SK-N-MC (cell line): ENCODE results near the gene SHROOM2.

Source experiments
- EZH2 ChIP-seq: fragments of 200-600 bp; sonication (generic); IDR thresholded peaks from one replicate; pipeline ENCODE4 v1.6.1; 2017; ENCODE audit warnings: antibody characterized with exemption
- POLR2AphosphoS5 ChIP-seq: IDR thresholded peaks from 2 replicates; pipeline ENCODE4 v1.6.1; 2012; ENCODE audit warnings: mild to moderate bottlenecking, low read depth, low read length, borderline replicate concordance

DNA sequence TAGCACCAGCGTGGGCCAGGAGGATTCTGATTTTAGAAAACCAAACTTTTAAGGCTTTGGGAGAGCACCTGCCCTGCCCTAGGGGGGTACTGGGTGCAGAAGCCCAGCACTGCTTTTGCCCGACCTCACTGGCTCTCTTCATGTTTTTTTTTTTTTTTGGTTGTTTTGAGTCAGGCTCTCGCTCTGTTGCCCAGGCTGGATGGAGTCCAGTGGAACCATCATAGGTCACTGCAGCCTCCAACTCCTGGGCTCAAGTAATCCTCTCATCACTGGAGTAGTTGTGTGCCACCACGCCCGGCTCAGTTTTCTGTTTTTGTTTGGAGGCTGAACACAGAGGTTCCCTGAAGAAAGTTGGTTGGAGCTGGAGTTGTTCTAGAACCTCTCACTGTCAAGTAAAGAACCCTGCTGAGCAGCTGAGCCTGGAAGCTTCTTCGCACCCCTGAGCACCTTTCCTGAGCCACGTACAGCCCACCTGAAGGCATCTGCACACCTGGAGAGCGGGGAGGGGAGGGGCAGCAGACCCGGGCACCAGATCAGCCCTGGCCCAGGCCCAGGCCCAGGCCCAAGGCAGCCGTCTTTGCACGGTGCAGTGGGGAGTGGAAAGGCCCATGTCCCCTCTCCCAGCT, 49.5 kb downstream of the SHROOM2 start:
- TF ChIP-seq POLR2AphosphoS5 (no peak), EZH2 (no peak)
